Testis (tissue), 2 donors: ENCODE results near the gene ALPL.

Experiments
- POLR2A ChIP-seq: fragments of 450-650 bp; IDR thresholded peaks from one replicate; pipeline ENCODE4 v1.6.1; 2017; ENCODE audit warnings: antibody characterized with exemption, mild to moderate bottlenecking, moderate library complexity
- TF ChIP-seq, protein P1 (sequence below), 3 experiments: fragments of 450-650 bp in 2 of 3; fragments of 200-600 bp in 1 of 3; sonication (generic) in 1 of 3; IDR thresholded peaks; one replicate each; pipeline ENCODE4 v1.5.1; 2016 to 2019; ENCODE audit warnings: antibody characterized with exemption in 3 of 3, mild to moderate bottlenecking in 2 of 3, moderate library complexity in 1 of 3

DNA sequence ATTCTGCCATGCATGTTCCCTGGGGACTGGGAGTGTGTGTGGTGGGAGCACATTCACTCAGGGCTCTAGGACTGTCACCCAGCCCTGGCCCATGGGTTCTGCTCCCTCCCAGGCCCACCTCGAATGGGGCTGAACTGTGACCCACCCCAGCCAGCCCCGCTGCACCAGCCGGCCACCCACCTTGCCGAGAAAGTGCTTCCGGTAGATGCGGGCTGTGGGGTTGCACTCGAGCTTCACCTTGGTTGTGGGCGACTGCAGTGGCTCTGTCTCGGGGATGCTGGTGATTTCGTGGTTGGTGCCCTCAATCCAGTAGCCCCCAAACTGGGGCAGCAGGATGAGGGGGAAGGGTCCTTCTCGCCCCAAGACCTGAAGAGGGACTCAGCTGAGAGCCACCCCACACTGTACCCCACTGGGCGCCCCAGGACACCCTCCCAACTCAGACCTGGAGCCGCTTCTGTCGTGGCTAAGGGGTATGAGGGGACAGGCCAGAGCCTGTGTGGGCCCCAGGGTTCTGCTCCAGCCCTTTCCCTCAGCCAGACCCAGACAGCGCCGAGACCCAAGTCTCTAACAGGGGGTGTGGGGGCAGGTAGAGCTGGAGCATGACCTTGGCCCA, 108.0 kb downstream of the ALPL start:
- TF ChIP-seq, protein P1, sequence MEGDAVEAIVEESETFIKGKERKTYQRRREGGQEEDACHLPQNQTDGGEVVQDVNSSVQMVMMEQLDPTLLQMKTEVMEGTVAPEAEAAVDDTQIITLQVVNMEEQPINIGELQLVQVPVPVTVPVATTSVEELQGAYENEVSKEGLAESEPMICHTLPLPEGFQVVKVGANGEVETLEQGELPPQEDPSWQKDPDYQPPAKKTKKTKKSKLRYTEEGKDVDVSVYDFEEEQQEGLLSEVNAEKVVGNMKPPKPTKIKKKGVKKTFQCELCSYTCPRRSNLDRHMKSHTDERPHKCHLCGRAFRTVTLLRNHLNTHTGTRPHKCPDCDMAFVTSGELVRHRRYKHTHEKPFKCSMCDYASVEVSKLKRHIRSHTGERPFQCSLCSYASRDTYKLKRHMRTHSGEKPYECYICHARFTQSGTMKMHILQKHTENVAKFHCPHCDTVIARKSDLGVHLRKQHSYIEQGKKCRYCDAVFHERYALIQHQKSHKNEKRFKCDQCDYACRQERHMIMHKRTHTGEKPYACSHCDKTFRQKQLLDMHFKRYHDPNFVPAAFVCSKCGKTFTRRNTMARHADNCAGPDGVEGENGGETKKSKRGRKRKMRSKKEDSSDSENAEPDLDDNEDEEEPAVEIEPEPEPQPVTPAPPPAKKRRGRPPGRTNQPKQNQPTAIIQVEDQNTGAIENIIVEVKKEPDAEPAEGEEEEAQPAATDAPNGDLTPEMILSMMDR (IDR thresholded peaks at IDR 0.05) = no peak
- no peak for TF ChIP-seq POLR2A
